ENCODE results near the gene PLCH1. TPM values are rescaled to one million over a fixed set of nuclear protein-coding genes. Genes with fewer than 3 reads are reported as not detected.

The PLCH1 gene
- total and polyA plus RNA-seq, 9 of the 15 experiments (the other 6 are each of a cell fraction or from before 2014, with no cell fraction given): 0.17 to 0.62 (median 0.40) TPM

DNA sequence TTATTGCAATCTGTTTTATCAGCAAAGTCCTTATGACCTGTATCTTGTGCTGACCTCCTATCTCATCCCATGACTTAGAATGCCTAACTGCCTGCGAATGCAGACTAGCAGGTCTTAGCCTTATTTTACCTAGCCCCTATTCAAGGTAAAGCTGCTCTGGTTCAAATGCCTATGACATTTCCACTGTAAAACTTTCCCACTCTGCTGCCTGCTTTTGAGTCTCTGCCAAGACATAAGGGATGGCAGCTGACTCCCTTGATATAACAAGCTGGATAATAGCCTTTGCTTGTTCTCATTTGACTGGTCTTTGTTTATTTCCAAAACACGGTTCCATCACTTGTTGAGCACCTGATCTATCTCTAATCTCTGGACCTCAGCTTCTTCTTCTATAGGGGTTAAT lies 319.5 kb downstream of the PLCH1 start (continued):
- TF ChIP-seq KLF10 (CRISPR knock-in tag; IDR thresholded peaks at IDR 0.05) (no peak), CHD1 (IDR thresholded peaks at IDR 0.05; ENCODE audit: low read length) (no peak)

DNA sequence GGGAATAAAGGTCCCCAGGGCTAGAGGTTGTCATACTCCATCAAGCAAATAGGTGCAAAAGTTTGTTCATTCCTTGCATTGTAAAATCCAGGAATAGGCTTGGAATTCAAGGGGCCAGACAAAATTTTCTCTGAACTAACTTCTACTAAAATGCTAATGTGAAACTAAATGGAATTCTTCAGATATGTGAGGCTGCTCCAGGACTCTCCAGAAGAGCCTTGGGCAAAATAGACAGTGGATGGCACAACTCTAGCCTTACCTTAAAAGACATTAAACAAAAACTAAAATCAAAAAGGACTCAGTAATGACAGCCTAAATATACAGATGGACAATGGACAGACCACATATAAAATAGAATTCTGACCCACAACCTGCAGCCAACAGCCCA lies 320.6 kb downstream of the PLCH1 start:
- ATAC-seq: no peak
- TF ChIP-seq MBD1 (CRISPR knock-in tag; IDR thresholded peaks at IDR 0.05) (no peak), ETV1 (tag; conservative IDR thresholded peaks at IDR 0.05; ENCODE audit: low read depth) (no peak), DNMT1 (IDR thresholded peaks at IDR 0.05) (no peak), KLF13 (tag; IDR thresholded peaks at IDR 0.05; ENCODE audit: borderline replicate concordance, low read depth) (no peak), ELF2 (CRISPR knock-in tag; IDR thresholded peaks at IDR 0.05) (no peak), HNRNPLL (IDR thresholded peaks at IDR 0.05; ENCODE audit: low read depth, low read length, poor library complexity, severe bottlenecking) (no peak), ARID1B (IDR thresholded peaks at IDR 0.05) (no peak), GTF2B (IDR thresholded peaks at IDR 0.05; ENCODE audit: extremely low read depth, insufficient read length) (no peak), HOMEZ (CRISPR knock-in tag; IDR thresholded peaks at IDR 0.05) (no peak)
- TF ChIP-seq, protein P1, sequence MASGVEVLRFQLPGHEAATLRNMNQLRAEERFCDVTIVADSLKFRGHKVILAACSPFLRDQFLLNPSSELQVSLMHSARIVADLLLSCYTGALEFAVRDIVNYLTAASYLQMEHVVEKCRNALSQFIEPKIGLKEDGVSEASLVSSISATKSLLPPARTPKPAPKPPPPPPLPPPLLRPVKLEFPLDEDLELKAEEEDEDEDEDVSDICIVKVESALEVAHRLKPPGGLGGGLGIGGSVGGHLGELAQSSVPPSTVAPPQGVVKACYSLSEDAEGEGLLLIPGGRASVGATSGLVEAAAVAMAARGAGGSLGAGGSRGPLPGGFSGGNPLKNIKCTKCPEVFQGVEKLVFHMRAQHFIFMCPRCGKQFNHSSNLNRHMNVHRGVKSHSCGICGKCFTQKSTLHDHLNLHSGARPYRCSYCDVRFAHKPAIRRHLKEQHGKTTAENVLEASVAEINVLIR (CRISPR knock-in tag; IDR thresholded peaks at IDR 0.05): no peak
- no peak overlapping the region for H3K4me3 ChIP-seq
- H3K4me1 ChIP-seq (replicated peaks in 1 of 2; ENCODE audit: control insufficient read depth in 2 of 2, insufficient read depth in 2 of 2, low read length in 2 of 2): no peaks in the 10 kb centered on the region
- no peak overlapping the region for H3K9ac ChIP-seq (ENCODE audit: insufficient read depth in 1 of 2, low read depth in 2 of 2, low read length in 2 of 2)
- H3K4me2 ChIP-seq (ENCODE audit: insufficient read depth, low read length): no peak overlapping the region
- no peak overlapping the region for H2AFZ ChIP-seq (ENCODE audit: low read depth, low read length)
- no peaks in the 10 kb centered on the region for H3K9me1 ChIP-seq (ENCODE audit: control insufficient read depth, insufficient read depth, low read length)
- no peaks in the 10 kb centered on the region for H3K9me3 ChIP-seq (replicated peaks; ENCODE audit: control insufficient read depth, insufficient read depth, low read depth, low read length)
- H3K36me3 ChIP-seq (ENCODE audit: control insufficient read depth, insufficient read depth, low read length): no peaks in the 10 kb centered on the region
- H4K20me1 ChIP-seq (replicated peaks; ENCODE audit: control insufficient read depth, insufficient read depth, low read length): no peaks in the 10 kb centered on the region
- H3K27me3 ChIP-seq (ENCODE audit: control insufficient read depth in 2 of 2, insufficient read depth in 2 of 2, low read length in 2 of 2): no peaks in the 10 kb centered on the region
- no peak for FAIRE-seq
- POLR2A ChIA-PET: no interaction called here
- CTCF ChIA-PET (ENCODE audit: low intra/inter-chr PET ratio): no interaction called here
- H3K79me2 ChIP-seq (ENCODE audit: control insufficient read depth, insufficient read depth, low read length): no peaks in the 10 kb centered on the region
- in situ Hi-C loops (cut with MboI) (no loop called here), intact Hi-C loops (cut with micrococcal nuclease) (no loop called here)
- DNase-seq (ENCODE audit: extremely low read depth in 1 of 4, low spot score in 3 of 4): no peak
- H3K27ac ChIP-seq (ENCODE audit: extremely low read depth, low read depth, low read length): no peak overlapping the region
- no TSS peak for BruUV-seq (replicated peaks)

All from K562 (cell line).